ENCODE data around the gene ISG20L2.
"Not testable (repeated sequence)": the region's sequence is repeated elsewhere in the genome, so short reads cannot be mapped to it uniquely, and the experiment has no call there.

Gene ISG20L2

GRCh38 chr1:156728599-156729462, at the start of gene ISG20L2:
ISG20L2 (minus strand) TSS chr1:156728766; CDS start chr1:156727652, 1,114 bp downstream.
- DNase-seq (ENCODE audit: low read depth in 2 of 2): peak; percentile 82 to 89

- no peak for DNase-seq (ENCODE audit: low read depth in 2 of 2)
Observed at GRCh38 chr1:156777573-156777972, 49.0 kb upstream of the ISG20L2 start.

- no peak for DNase-seq (ENCODE audit: low read depth in 2 of 2)
Observed at GRCh38 chr1:156776942-156777341, 48.4 kb upstream of the ISG20L2 start.

GRCh38 chr1:156775799-156776198, 47.2 kb upstream of the ISG20L2 start:
- no peak for DNase-seq (ENCODE audit: low read depth in 2 of 2)

GRCh38 chr1:156773607-156774006, 45.0 kb upstream of the ISG20L2 start:
- DNase-seq (ENCODE audit: low read depth in 2 of 2): no peak

GRCh38 chr1:156772728-156773497, 44.3 kb upstream of the ISG20L2 start:
- no peak for DNase-seq (ENCODE audit: low read depth in 2 of 2)

GRCh38 chr1:156772222-156772621, 43.7 kb upstream of the ISG20L2 start:
- no peak for DNase-seq (ENCODE audit: low read depth in 2 of 2)

- DNase-seq (ENCODE audit: low read depth in 2 of 2): no peak
Observed at GRCh38 chr1:156768610-156769295, 40.2 kb upstream of the ISG20L2 start.

GRCh38 chr1:156767879-156768604, 39.5 kb upstream of the ISG20L2 start:
- DNase-seq (ENCODE audit: low read depth in 2 of 2): no peak

GRCh38 chr1:156767101-156767878, 38.7 kb upstream of the ISG20L2 start, which contains the start of gene PRCC:
PRCC (plus strand) TSS chr1:156767535; CDS start chr1:156767772, 237 bp downstream.
- peak; percentile 90 to 94 for DNase-seq (ENCODE audit: low read depth in 2 of 2)

- DNase-seq (ENCODE audit: low read depth in 2 of 2): no peak
Observed at GRCh38 chr1:156766298-156767100, 37.9 kb upstream of the ISG20L2 start.

GRCh38 chr1:156765666-156766065, 37.1 kb upstream of the ISG20L2 start:
- no peak for DNase-seq (ENCODE audit: low read depth in 2 of 2)

- DNase-seq (ENCODE audit: low read depth in 2 of 2): not testable (repeated sequence)
Observed at GRCh38 chr1:156765136-156765535, 36.6 kb upstream of the ISG20L2 start.

- no peak for DNase-seq (ENCODE audit: low read depth in 2 of 2)
Observed at GRCh38 chr1:156760796-156761104, 32.2 kb upstream of the ISG20L2 start.

GRCh38 chr1:156760092-156760795, 31.7 kb upstream of the ISG20L2 start:
- no peak for DNase-seq (ENCODE audit: low read depth in 2 of 2)

- not testable (repeated sequence) for DNase-seq (ENCODE audit: low read depth in 2 of 2)
Observed at GRCh38 chr1:156757572-156758253, 29.1 kb upstream of the ISG20L2 start.

GRCh38 chr1:156756355-156756754, 27.8 kb upstream of the ISG20L2 start:
- no peak for DNase-seq (ENCODE audit: low read depth in 2 of 2)

GRCh38 chr1:156755527-156755950, 27.0 kb upstream of the ISG20L2 start:
- DNase-seq (ENCODE audit: low read depth in 2 of 2): no peak

- no peak for DNase-seq (ENCODE audit: low read depth in 2 of 2)
Observed at GRCh38 chr1:156754219-156754618, 25.7 kb upstream of the ISG20L2 start.

Measured in stimulated activated CD8-positive, alpha-beta memory T cell treated with anti-CD3 and anti-CD28 coated beads, Interleukin-2, amount 100 ng/mL, for 1 hour (primary cell).